GM12878 (cell line): ENCODE measurements around the gene CACNA1D. TPM values are rescaled to one million over a fixed set of nuclear protein-coding genes. Genes with fewer than 3 reads are reported as not detected.
A peak's percentile ranks its signal among the peaks of the same experiment; 100 is the strongest.

Experiments used
- ASH2L ChIP-seq: fragments of 300-600, 200-600 bp; sonication (generic); IDR thresholded peaks from 2 replicates; pipeline ENCODE4 v1.6.1; 2017; ENCODE audit warnings: low read depth, mild to moderate bottlenecking, borderline replicate concordance
- CEBPZ ChIP-seq: fragments of 150-350 bp; IDR thresholded peaks from 2 replicates; pipeline ENCODE4 v1.6.1; 2016; ENCODE audit warnings: low read depth, low read length
- CHD2 ChIP-seq: IDR thresholded peaks from 2 replicates; pipeline ENCODE4 v1.6.1; 2011; ENCODE audit warnings: low read depth, low read length, improper control_type of control experiment, borderline replicate concordance
- E4F1 ChIP-seq: fragments of 450-650 bp; IDR thresholded peaks from 2 replicates; pipeline ENCODE4 v1.6.1; 2018; ENCODE audit warnings: borderline replicate concordance, mild to moderate bottlenecking; ENCODE audit not compliant: partially characterized antibody
- ESRRA ChIP-seq: IDR thresholded peaks from 2 replicates; pipeline ENCODE4 v1.6.1; 2012; ENCODE audit warnings: mild to moderate bottlenecking, low read length, improper control_type of control experiment
- FOXM1 ChIP-seq: IDR thresholded peaks from 2 replicates; pipeline ENCODE4 v1.6.1; 2012; ENCODE audit warnings: low read depth, mild to moderate bottlenecking, inconsistent platforms, low read length, moderate library complexity
- GABPA ChIP-seq: IDR thresholded peaks from 2 replicates; pipeline ENCODE4 v1.6.1; 2014; ENCODE audit warnings: antibody characterized with exemption, low read depth, mild to moderate bottlenecking, inconsistent platforms
- MTA2 ChIP-seq: fragments of 450-650 bp; IDR thresholded peaks from 2 replicates; pipeline ENCODE4 v1.6.1; 2016; ENCODE audit warnings: low read depth, mild to moderate bottlenecking, moderate library complexity
- NFXL1 ChIP-seq: fragments of 450-650 bp; IDR thresholded peaks from 2 replicates; pipeline ENCODE4 v1.6.1; 2017; ENCODE audit warnings: antibody characterized with exemption, mild to moderate bottlenecking, borderline replicate concordance
- PAX8 ChIP-seq: fragments of 450-650 bp; IDR thresholded peaks from 2 replicates; pipeline ENCODE4 v1.6.1; 2017; ENCODE audit warnings: mild to moderate bottlenecking, moderate library complexity
- POLR2AphosphoS2 ChIP-seq: IDR thresholded peaks from 2 replicates; pipeline ENCODE4 v1.6.1; 2011; ENCODE audit warnings: low read depth, mild to moderate bottlenecking, low read length, improper control_type of control experiment, moderate library complexity
- POU2F2 ChIP-seq: IDR thresholded peaks from 3 replicates; pipeline ENCODE4 v1.6.1; 2011; ENCODE audit warnings: low read depth, mild to moderate bottlenecking, low read length, borderline replicate concordance
- REST ChIP-seq: IDR thresholded peaks from 2 replicates; pipeline ENCODE4 v1.6.1; 2012; ENCODE audit warnings: mild to moderate bottlenecking, low read depth, low read length
- SMAD1 ChIP-seq: fragments of 450-650 bp; IDR thresholded peaks from 2 replicates; pipeline ENCODE4 v1.6.1; 2018; ENCODE audit warnings: mild to moderate bottlenecking, low read depth; ENCODE audit not compliant: partially characterized antibody
- SREBF2 ChIP-seq: IDR thresholded peaks from 2 replicates; pipeline ENCODE4 v1.6.1; 2012; ENCODE audit warnings: mild to moderate bottlenecking, low read length
- STAT1 ChIP-seq: fragments of 450-650 bp; conservative IDR thresholded peaks from 2 replicates; pipeline ENCODE4 v1.6.1; 2014; ENCODE audit warnings: antibody characterized with exemption, mild to moderate bottlenecking
- STAT3 ChIP-seq: IDR thresholded peaks from 2 replicates; pipeline ENCODE4 v1.6.1; 2011; ENCODE audit warnings: low read depth, low read length, improper control_type of control experiment
- TCF7 ChIP-seq: IDR thresholded peaks from 2 replicates; pipeline ENCODE4 v1.6.1; 2014; ENCODE audit warnings: antibody characterized with exemption, borderline replicate concordance
- ZBTB33 ChIP-seq: fragments of 450-650 bp; IDR thresholded peaks from 2 replicates; pipeline ENCODE4 v1.6.1; 2017; ENCODE audit warnings: mild to moderate bottlenecking
- ZSCAN29 ChIP-seq: fragments of 450-650 bp; IDR thresholded peaks from 2 replicates; pipeline ENCODE4 v1.6.1; 2017; ENCODE audit warnings: mild to moderate bottlenecking, moderate library complexity
- polyA plus RNA-seq, 11 experiments: library from polyadenylated mRNA; depleted of rRNA in 4 of 11; unstranded in 6 of 11; stranded (reverse) in 5 of 11; fragments of >200 nt; fragmentation: Nextera tagmentation in 4 of 11; fragmentation: Illumina TruSeq in 1 of 11; extraction: Ambion mirVana in 4 of 11; extraction: Trizol in 1 of 11; gene quantifications; 1 replicate in 1 of 11; 2 replicates in 10 of 11; pipeline versions ENCODE4 v1.2.1 to v1.2.3, GENCODE V29; 2011 to 2016; ENCODE audit warnings: inconsistent platforms in 2 of 11, missing spikeins in 2 of 11, low read depth in 1 of 11
- total RNA-seq, 4 experiments: library from RNA; depleted of rRNA in 3 of 4; stranded (reverse); fragments of >200 nt in 3 of 4; fragmentation: Illumina TruSeq in 1 of 4; extraction: Trizol in 1 of 4; gene quantifications; 2 replicates each; pipeline versions ENCODE4 v1.2.1 to v1.2.3, GENCODE V29; 2013 to 2021

CACNA1D gene
- total and polyA plus RNA-seq, 10 of the 15 experiments (the other 5 are each of a cell fraction or from before 2014, with no cell fraction given): 0.21 to 24.4 (median 1.6) TPM

GRCh38 chr3:53748512-53749271 lies 254.3 kb downstream of the CACNA1D start (continued):
- TF ChIP-seq ZSCAN29 (no peak), SREBF2 (no peak), ESRRA (no peak), GABPA (no peak), E4F1 (no peak), ZBTB33 (no peak), CEBPZ (no peak), POU2F2 (peak; percentile 37; the same call in 1 of the 3 replicates), STAT1 (no peak), SMAD1 (no peak), CHD2 (no peak), MTA2 (peak; percentile 62), TCF7 (no peak), REST (no peak), POLR2AphosphoS2 (no peak), STAT3 (no peak), NFXL1 (no peak), PAX8 (no peak), ASH2L (no peak), FOXM1 (no peak)
